GM21723 (cell line): ENCODE data around the gene PARS2.

Source experiments
- ATAC-seq: cut with Tn5 transposase; IDR thresholded peaks from one replicate; pipeline ENCODE4 v1.9.1; 2021; ENCODE audit warnings: mild to moderate bottlenecking, moderate library complexity; ENCODE audit not compliant: unreplicated experiment

The PARS2 gene

DNA sequence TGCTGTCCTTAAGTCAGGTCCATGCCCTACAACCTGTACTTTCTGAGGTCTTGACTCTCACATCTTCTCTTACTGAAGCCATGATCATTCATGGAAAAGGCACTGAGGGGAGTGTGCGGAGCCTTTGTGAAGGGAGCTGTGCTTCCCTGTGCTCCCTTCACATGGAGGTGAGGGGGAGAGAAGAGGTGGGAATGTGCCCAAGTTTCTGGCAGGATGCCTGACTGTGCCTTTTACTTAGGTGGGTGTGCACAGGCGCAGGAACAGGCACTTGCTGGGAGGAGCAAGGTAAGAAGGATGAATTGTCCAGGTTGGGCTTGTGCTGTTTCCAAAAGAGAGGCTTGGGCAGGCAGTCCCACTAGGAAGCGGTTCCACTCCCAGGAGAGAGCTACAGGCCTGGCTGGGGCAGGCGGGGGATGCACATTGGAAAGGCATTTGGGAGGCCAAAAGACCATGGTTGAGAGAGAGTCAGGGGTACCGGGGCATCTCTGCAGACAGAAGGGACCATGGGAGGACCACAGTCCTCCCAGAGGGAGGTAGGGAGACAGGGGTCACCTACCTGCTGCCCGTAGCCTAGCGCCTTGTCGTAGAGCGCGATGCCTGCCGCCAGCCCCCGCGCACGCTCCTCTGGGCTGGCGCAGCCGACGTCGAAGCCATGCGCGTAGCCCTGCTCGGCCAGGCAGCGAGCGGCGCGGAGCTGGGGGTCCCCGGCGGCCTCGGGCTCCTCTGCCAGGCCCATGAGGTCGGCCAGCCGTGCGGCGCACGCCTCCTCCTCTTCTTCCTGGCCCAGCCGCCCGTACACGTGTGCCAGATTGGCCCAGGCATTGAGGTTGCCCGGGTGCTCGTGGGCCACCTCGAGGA lies 35.9 kb upstream of the PARS2 start:
- no peak for ATAC-seq

DNA sequence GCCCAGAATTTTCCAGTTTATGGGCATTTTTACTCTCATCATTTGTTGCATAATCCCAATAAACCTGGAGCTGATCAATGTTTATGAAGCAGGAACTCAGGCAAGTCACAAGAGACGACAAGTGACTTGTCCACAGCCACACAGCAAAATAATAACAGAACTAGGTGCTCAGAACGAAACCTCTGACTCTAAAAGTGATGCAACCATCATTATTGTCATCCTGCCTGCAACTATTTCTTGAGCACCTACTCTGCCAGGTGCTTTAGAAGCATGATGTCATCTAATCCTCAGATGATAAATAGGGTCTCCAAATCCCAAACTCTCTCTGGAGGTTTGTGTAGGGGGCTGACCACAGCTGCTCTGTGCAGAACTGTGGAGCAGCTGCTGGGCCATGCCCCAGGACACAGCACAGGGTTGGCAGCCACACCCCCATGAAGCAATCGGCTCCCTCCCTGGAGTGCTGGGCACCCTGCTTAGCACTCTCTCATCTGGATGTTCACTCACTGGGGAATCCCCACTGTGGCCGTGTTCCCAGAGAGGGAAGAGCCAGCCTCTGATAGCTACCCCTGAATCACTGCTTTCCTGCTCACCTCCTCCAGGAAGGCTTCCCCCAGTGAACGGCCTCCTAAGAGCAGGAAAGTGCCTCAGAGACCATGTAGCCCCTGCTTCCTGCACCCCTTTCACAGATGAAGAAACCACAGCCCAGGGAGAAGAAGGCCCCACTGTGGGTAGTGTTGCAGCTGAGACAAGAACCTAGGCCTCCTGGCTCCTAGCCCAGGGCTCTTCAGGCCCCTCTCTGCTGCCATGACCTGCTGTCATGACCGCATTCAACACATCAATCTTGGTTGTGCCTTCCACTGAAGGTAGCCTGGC lies 34.7 kb upstream of the PARS2 start:
- ATAC-seq: peak; percentile 42

DNA sequence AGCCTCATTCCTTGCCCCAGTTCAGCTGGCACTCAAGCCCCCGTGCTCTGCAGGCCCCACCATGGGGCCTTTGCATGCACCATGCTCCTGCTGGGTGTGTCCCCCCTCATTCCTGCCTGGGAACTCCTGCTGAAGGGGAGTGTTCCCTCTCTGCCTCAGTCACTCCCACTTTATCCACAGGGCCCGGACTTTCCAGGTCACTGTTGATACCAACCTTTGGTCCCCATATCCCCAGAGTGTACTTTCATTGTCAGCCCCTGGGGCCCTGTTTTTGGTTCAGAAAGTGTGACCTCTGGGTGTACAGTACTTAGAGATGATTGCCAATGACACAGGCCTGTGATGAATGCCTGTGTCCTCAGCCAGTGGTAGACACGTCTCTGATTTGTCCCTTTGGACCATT lies 33.9 kb upstream of the PARS2 start:
- ATAC-seq: no peak

DNA sequence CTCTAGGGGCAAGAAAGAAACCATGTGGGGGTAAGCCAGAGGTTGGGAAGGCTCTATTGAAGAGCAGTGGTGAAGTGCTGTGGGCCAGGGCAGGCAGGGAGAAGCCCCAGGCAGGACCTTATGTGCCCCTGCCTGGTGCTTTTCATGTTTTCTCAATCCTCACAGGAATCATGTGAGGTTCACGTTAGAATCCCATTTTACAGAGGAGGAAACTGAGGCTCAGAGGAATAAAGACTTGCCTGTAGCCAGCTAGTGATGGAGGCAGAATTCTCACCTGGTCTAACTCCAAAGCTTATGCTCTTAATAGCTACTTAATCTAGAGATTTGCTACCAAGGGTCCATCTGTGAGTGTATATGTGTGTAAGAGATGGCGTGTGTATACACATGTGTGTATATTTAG lies 32.6 kb upstream of the PARS2 start:
- no peak for ATAC-seq

DNA sequence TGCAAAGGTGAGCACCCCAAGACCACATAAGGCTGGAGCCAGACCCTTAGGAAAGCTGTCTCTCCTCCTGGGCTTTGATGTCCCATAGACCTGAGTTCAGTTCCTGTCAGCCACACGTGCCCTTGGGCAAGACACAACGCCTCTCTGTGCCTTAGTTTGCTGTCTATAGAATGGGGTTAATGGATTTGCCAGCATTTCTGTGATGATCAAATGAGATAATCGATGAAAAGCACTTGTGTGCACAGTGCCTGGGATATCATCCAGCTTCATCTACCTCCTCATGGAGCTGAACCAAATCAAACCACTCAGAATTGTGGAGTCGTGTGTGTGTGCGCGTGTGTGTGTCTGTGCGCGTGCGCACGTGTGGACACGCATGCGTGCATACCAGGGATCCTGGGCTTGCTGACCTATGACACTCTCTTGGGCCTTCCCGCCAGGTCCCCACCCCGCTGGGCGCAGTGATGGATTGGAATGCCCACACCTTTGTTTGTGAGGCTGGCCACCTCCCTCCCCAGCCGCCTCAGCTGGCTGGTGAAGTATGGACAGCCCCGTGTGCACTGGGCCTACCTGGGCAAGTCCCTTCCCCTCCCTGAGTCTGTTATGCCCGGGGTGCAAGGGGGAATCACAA lies 31.6 kb upstream of the PARS2 start:
- no peak for ATAC-seq

DNA sequence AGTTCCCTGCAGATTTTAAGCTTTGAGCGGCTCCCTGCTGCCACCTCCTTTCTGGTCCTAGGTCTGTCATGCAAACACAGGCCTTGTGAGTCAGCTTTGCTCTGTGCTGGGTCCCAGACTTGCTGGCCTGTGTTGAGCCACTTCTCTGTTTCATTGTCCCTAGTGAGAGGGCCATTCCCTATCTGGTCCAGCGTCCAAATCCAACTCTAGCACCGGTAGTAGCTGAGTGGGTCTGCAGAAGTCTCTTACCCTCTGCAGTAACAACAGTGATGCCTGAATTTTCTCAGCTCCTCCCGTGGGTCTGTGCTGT lies 31.0 kb upstream of the PARS2 start:
- no peak for ATAC-seq

DNA sequence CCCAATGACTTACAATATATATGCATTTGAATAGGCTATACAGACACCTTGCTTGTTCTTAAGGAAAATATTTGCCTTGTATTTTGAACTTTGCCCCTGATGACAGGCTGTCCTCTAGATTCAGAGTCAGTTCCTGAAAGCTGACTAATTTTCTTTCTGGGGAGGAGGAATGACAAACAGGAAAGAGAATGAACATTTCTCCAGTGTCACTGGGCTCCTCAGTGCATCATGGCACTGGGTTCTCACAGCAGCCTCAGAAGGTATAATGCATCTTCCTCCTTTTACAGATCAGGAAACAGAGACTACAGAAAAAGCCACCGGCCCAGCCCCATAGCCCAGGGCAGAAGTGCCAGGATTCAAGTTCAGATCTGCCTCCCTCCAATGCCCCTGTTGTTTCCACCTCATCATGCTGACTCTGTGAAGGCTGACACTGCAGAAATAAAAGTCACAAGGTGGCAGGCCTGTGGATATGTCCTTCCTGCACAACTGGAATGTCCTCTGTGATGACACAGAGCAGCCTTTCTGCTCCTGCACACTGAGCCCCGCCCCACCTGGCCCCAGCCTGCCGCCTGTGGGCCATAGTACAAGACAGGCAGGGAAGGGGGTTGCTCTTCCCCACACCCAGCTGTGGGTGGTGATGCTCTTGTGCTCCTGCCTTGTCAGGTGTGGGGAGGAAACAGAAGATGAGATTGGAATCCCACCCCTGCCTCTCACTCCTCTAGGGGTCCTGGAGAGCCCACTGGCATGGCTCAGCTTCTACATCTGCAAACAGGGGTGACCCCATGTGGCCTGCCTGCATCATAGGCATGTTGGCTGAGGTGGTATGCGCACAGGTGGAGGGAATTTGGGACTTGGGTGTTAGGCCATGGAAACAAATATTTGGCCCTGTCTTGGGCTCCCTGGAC lies 30.4 kb upstream of the PARS2 start:
- ATAC-seq: no peak

DNA sequence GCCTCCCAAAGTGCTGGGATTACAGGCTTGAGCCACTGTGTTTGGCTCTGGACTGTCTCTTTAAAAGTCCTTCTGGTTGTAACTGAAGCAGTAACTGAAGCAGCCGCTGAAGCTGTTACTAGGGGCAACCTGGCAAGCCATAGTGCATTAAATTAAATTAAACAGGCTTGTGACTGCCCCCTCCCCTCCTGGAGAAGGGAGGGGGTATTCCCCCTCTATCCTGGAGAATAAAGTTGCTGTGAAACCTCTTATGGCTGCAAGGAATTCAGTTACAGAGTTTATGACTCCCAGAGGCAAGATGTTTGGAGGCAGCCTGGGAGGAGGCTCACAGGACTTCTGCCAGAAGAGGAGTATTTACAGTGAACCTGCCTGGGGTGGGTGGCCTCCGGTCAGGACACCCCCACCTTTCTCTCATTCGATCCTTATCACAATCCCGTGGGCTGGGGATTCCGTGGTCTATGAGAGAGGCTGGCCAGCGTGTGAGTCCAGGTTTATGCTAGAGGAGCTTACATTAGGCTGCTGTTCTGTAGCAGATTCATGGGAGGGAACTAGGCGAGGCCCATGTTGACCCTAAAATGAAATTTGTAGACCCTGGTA lies 28.5 kb upstream of the PARS2 start:
- no peak for ATAC-seq

DNA sequence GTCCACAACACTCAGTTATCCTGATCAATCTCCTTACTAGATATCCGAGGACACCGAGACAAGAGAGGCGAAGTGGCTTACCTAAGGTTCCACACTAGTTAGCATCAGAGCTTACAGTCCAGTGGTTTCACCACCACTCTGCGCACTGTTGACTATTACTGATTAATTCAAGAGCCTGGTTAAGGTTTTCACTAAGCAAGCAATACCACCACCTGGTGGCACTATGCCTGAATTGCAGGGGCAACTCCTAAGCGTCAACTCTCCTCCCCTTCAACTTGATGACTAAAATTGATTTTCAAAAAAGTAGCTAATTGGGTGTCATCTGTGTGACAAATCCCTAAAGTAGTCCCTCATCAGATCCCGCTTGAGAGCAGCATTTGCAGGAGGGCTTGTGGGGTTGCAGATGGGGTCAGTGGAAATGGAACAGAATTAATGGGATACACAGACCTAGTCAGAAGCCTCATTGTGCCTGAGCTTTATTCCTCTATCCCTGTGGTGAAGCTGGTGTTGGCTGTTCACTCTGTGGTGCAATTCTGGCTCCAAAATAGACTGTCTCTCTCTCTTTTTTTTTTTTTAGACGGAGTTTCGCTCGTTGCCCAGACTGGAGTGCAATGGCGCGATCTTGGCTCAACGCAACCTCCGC lies 27.7 kb upstream of the PARS2 start:
- ATAC-seq: no peak

DNA sequence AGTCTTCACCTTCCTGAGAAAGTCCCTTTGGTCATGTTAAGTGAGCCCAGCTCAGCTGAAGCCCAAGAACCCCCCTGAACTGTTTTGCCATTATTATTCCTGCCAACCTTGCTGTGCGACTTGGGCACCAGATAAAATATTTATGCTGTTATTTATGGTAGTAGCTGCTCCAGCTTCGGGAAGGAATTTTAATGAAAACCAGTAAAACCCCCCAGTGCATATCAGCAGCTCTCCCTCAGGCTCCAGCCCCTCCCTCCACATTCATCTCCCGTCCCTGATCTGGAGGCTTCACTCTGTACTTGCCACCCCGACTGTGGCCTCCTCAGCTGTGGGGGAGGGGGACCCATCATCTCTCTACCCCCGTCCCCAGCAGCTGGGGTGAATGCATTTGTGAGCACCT lies 24.1 kb upstream of the PARS2 start:
- ATAC-seq: no peak

DNA sequence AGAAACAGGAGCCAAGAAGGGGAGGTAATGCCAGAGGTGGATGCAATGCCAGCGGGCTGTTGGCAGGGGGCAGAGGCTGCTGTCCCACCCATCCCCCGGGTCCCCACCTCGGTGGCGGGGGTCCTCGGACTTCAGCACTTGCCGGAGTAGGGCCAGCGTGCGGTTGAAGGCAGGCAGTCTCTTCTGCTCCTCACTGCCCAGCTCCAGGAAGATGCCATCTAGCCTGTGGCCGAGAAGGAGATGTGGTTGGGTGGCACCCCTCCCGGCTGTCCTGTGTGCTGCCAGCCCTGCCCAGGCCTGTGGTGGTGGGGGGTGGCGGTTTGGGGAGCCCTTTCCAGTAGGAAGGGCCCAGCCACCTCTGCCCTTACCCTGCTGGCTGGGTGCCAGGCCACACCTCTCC lies 23.3 kb upstream of the PARS2 start:
- no peak for ATAC-seq

DNA sequence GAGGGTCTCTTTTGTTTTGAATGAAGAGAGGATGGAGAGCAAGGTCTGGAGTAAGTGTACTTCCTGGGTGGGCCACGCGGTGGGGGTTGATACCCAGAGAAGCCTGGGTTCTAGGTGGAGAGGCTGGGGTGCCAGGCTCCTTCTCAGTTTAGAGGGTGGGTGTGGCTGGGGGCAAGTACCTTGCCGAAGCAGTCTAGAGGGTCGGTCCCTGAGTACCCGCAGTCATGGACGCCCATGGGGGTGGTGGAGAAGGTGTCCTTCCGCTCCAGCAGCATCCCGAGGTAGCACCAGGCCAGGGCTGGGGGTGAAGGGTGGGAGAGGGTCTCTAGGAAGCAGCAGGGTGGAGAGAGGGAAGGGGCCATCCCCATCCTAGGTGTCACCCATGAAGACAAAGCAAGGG lies 22.5 kb upstream of the PARS2 start:
- ATAC-seq: no peak

DNA sequence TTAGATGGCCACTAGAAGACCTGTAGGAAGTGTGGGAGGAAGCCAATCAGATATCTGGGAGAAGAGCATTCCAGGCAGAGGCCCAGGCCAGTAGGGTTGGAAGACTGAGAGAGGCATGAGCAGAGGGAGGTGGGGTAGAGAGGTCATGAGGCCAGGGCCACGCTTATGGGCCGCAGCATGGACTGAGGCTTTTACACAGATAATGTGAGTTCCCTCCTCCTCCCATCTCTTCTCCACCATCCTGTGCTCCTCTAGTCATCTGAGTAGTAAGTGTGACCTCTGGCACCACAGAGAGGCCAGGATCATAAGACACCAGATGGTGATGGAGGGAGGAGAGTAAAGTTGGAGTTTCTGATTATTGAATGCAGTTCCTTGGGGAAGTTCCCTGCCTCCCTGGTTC lies 19.7 kb upstream of the PARS2 start:
- ATAC-seq: no peak

DNA sequence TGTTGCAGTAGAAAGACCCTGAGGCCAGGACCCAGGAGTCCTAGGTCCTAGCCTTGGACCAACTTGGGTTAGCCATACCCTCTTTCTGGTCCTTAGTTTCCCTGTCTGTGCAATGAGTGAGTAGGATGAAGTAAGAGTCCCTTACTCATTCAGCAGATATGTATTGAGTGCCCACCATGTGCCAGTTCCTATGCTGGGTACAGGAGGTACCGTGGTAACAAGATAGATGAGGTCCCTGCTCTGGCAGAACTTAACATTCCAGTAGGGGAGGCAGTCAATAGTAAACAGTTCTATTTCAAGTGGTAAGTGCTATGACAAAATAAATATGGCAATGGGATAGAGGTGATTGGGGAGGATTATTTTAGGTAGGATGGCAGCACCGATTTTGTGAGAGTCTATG lies 18.3 kb upstream of the PARS2 start:
- no peak for ATAC-seq

DNA sequence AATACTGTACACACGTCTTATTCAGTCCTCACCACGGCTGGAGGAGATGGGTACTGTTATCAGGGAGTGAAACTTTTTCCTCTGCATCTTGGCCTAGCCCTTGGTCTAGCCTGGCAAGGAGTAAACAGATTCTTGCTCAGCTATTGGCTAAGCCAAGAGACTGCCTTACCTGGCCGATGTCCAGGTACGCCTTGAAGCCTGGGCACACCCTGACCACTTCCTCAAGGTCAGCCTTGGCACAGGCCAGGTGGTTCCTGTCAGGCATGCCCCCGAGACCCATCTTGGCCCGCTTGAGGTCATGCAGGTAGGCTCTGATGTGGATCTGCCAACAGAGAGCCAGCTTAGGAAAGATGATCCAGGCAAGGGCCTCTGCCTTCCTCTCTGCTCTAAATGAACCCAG lies 17.8 kb upstream of the PARS2 start:
- ATAC-seq: no peak

DNA sequence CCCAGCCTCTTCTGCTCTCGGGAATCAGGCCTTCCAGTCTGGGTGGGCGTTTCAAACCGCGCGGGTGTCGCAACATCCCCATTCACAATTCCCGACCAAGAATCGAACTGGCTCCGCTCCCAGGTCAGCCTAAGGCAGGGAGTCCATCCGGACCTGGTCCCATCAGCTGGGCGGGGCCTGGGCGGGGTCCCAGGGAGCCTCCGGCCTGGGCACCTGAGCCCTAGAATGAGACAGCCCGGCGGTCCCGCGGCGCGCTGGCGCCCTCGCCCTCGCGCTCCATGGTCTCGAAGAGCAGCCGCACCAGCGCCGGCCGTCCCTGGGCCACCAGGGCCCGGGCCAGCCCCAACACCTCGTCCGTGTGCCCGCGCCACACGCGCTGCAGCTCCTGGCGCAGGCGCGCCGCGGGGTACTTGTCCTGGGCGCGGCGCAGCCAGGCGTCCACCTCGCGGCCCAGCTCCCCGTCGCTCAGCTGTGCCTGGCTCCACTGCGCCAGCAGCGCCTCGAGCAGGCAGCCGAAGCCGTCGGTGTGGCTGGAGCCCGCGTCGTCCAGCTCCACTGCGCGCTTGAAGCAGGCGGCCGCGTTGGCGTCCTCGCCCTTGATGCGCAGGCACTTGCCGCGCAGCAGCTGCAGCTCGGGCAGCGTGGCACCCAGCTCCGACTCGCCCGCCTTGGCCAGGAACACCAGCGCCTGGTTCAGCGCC lies 16.9 kb upstream of the PARS2 start:
- ATAC-seq: no peak

DNA sequence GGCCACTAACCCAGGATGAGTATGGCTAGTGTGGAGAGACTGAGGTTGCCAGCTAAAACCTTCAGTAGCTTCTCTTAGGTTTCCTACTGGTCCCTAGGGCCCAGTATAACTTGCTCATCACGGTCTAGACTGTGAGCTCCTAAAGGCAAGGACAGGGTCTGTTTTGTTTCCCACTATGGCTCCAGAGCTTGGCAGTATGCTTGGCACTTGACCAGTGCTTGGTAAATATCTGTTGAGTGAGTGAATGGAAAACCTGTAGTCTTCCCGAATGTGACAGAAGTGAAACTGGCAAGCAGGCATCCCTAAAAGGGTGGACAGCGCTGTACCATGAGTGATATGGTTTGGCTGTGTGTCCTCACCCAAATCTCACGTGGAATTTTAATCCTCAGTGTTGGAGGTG lies 13.1 kb upstream of the PARS2 start:
- no peak for ATAC-seq

DNA sequence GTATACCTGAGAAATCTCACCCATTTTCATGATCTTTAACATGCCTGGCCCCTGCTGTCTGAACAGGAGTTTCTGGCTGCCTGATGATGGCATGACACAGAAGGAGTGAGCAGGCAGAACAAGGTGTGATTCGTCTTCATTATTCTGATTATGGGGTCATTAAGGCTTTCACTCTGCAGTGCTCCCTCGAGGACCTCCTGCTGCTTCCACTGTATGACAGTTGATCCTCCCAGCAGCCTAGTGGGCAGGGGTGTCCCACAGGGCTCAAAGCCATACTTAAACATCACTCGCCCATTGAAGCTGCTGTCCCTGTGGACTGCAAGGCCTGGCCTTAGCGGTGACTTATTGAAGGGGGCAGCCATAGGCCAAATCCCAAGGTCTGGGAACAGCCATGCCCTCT lies 12.7 kb upstream of the PARS2 start:
- ATAC-seq: no peak
